NCI-H187 (cell line): Measurements from ENCODE around the gene SH3RF3.

Experiments
- DNase-seq, 2 experiments: peaks; one replicate each; lab custom pipeline; 2025; lab: John Stamatoyannopoulos, UW

SH3RF3 gene

DNA sequence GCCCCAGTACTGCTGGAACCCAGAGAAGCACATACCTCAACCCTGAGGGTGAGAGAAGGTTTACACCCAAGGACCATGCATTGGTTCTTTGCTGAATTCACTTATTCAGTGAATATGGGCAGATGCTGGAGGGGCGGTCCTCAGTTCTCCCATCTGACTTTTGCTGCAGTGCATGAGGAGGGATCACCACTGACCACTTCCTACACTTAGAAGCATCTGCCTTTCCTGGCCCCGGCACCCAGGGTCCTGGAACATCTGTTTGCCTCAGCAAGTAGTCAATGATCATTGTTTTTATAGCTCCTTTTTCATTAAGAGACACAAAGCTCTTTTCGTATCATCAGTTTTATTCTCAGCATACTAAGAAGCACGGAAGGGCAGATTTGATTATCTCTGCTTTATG, 211.4 kb downstream of the SH3RF3 start:
- DNase-seq = no peak

GRCh38 chr2:109341355-109342255, 212.6 kb downstream of the SH3RF3 start:
- no peak for DNase-seq

GRCh38 chr2:109342256-109342850, 213.3 kb downstream of the SH3RF3 start:
- DNase-seq = no peak

GRCh38 chr2:109342930-109343329, 213.9 kb downstream of the SH3RF3 start:
- DNase-seq = no peak

GRCh38 chr2:109343460-109343859, 214.5 kb downstream of the SH3RF3 start:
- no peak for DNase-seq

DNA sequence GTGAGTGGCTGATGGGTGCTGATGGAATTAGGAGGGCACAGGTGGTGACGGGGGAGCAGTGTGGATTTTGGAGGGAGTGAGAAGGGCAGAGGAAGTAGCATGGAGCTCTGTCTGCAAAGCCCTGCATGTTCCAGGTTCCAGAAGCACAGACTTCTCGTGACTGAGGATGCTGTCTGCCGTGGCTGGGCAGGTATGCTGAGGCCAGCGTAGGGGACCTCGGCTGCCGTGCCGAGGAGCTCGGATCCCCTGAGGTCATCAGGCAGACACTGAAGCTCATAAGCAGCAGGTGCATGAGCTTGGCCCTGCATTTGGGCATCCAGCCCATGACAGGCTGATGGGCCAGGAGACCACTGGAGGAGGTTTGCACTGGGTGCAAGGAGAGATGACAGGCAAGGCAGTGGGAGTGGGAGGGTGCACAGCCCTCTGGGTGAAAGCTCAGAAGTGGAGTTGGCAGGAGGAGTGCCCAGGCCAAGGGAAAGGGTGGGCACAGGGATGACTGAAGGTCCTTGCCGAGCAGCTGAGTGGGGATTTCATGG, 215.3 kb downstream of the SH3RF3 start:
- no peak for DNase-seq

DNA sequence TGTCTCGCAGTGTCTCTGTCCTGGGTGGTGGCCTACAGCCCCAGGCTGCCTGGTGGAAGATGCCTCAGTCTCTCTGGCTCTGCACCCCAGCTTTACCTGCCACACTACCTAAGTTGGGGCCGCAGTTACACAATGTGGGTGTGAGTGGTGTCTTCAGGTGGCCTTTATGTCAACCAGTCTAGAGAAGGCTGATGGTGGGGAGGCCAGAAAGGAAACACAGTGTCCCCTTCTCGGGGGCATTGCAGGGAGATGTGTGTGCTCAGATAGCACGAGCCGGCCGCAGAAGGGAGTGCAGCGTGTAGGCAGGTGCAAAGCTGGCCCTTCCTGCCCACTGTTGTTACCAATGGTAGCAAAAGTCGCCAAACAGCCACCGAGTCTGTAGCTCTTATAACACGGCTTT, 216.1 kb downstream of the SH3RF3 start:
- no peak for DNase-seq

DNA sequence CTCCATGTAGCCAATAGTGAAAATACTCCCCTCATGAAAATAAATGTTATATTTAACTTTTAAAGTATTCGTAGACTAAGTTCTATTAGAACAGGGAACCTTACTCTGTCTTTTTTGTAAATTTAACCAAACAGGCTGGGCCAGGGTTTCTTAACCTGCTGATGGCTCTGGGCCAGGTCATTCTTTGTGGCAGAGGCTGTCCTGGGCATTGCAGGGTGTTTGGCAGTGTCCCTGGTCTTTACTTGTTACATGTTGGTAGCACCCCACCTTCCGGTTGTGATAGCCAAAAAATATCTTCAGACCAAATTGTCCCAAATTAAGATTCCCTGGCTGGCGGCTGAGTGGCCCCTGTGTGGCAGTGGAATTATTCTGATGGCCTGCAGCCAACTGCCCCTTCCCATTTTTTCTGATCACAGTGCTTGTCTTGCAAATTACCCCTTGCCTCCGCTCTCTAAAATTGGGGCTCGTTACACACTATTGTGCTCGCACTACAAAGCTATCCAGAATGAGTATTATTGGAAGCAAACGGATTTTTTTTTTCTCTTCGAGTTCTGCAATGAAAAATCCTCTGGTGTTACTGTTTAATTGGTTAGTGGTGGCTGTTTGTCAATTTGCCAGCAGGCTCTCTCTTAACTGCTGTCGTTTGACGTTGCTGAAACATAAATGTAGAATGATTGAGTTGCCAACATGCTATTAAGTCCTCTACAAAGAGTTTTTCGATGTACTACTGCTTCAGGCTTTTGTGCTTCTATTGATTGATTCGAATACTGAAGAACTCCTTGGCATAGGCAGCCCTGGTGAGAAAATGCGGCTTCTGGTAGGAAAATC, 216.9 kb downstream of the SH3RF3 start:
- no peak for DNase-seq

DNA sequence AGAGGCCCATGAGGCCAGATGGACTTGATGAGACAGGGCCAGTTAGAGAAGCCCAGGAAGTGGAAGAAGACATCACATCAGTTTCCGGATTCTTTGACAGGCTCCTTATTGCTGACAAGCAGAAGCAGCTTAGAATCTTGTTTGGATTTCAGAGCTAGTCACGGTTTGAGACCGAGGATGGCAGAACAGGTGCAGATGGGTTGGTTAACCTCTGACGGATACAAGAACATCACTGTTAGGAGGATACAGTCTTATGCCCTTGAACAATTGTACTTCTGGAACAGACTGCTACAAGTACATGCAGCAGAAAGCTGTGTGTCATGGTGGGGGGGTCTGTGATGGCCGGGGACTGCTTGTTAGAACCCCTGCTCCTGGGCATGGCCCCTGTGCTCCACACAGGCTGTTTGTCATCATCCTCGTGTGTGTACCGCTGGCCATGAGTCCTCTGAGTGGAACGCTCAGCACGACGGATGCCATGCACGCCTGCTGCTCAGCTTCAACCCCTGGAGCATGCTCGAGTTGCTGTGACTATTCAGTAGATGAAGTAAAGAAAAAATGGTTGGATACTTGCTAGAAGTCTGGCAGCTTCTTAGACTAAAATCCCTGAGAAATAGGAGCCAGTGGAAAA, 217.7 kb downstream of the SH3RF3 start:
- DNase-seq = no peak

DNA sequence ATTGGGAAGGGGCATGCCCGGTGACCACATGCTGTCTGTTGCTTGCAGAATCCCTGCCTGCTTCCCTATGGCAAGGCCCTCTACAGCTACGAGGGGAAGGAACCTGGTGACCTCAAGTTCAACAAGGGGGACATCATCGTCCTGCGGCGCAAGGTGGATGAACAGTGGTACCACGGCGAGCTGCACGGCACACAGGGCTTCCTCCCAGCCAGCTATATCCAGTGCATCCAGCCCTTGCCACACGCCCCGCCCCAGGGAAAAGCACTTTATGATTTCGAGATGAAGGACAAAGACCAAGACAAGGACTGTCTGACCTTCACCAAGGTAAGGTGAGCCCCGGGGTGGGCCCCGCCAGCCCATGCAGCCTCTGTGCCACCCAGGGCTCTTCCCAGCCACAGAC, 218.6 kb downstream of the SH3RF3 start:
- DNase-seq = no peak

DNA sequence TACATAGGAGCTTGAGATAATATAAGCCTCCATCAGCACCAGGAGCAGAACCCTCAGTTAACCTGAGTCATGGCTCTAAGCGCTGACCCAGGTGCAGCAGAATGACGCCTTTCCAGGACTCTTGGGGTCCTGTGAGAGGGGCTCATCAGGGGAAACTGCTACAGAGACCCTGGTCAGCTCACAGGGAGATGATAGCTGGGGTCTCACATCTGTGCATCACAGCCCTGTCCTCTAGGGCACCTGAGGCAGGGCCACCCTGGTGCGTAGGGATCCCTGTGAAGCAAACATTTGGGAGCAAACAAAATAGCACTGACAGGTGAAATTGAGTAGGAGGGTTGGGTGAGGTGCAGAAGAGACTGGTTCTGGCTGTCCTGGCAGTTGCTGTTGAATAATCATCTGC, 219.2 kb downstream of the SH3RF3 start:
- DNase-seq = no peak

DNA sequence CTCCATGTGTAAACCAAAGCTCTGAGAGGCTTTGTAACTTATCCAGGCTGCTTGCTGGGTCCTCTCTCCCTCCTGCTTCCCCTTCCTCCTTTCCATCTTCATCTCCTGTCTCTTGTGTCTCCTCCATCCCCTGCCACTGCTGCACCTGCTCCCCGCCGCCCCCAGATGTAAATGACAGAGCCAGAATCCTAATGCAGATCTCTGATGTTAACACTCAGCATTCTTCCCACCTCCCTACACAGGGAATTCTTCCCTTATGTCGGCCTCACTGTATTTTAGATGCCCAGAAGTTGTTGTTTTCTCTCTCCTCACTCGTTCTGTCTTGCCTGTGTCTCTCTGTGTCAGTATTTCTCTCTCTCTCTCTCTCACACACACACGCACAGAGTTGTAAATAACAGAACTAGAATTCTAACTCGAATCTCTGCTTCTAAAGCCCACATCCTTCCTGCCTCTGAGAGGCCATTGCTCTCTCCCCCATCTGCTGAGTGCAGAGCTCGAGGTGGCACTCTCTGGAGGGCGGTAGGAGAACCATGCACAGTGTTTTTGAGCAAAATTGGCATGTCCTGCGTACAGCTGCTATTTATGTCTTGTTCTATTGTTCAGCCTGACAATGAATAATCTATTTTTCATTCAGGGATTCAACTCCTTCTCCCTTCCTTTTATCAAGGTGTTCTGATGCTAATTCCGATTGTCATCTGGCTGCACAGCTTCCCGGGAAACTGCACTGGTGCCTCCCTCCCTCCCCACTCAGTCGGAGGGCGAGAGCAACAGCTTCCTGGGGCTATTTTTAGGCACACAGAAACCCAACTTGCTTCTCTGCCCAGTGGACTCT, 219.9 kb downstream of the SH3RF3 start:
- DNase-seq = no peak

GRCh38 chr2:109349503-109350465, 220.8 kb downstream of the SH3RF3 start:
- no peak for DNase-seq

- no peak for DNase-seq
Measured at GRCh38 chr2:109350526-109350925, 221.5 kb downstream of the SH3RF3 start.

- DNase-seq = no peak
Measured at GRCh38 chr2:109351164-109351756, 222.3 kb downstream of the SH3RF3 start.

GRCh38 chr2:109352056-109352897, 223.3 kb downstream of the SH3RF3 start:
- no peak for DNase-seq

DNA sequence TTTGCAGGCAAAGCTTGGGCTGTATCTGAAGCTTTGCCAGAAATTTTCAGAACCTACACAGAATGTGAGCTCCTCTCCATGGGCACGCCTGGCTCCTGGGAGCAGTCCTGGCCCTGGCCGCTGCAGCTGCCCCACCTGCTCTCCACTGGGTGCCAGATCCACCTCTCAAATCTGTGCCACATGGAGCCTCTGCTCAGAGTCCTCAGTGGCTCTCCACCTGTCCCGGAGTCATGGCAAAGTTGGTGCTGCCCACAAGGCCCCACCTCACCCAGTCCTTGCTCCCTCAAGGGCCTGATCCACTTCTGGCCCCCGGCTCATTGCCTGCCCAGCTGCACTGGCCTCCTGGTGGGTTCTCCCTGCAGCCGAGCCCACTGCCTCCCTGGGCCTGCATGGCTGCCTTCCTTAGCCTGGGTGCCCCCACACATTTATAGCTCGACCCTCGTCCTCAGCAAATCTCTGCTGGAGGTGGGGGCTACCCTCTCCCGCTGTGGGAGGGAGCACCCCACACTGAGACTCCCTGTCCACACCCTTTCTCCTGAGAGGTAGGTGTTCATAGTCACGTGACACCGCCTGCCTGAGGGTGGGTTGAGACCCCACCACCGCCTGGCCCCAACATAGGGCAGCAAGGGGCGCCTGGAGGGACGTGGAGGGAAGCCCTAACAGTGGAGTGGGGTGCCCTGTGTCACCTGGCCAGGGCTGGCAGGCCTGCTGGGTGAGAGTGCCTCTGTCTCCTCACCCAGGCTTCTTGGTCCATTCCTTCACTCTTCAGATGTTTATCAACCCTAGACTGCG, 224.1 kb downstream of the SH3RF3 start:
- no peak for DNase-seq
